Measurements from ENCODE around the gene IPO5.

DNA sequence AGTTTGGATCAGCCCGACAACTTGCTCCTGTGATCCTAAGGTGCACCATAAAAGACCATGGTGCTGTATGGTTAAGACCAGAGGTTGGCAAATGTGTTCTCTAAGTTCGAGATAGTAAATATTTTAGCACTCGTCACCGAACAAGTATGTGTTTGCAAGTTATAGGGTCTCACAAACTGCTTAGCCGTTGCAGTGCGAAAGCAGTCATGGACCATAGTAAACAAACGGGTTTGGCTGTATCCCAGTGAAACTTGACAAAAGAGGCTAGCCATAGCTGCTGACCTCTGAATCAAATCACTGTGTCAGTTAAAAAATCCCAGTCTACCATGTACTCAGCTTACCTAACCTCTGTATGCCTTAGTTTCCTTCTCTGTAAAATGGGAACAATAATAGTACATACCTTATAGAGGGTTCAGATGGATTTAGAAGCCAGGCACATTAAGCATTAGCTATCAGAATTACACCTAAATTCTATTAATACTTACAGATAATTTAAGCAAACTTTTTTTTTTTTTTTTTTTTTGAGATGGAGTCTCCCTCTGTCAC lies 72.1 kb downstream of the IPO5 start:
- TF ChIP-seq, protein P1, sequence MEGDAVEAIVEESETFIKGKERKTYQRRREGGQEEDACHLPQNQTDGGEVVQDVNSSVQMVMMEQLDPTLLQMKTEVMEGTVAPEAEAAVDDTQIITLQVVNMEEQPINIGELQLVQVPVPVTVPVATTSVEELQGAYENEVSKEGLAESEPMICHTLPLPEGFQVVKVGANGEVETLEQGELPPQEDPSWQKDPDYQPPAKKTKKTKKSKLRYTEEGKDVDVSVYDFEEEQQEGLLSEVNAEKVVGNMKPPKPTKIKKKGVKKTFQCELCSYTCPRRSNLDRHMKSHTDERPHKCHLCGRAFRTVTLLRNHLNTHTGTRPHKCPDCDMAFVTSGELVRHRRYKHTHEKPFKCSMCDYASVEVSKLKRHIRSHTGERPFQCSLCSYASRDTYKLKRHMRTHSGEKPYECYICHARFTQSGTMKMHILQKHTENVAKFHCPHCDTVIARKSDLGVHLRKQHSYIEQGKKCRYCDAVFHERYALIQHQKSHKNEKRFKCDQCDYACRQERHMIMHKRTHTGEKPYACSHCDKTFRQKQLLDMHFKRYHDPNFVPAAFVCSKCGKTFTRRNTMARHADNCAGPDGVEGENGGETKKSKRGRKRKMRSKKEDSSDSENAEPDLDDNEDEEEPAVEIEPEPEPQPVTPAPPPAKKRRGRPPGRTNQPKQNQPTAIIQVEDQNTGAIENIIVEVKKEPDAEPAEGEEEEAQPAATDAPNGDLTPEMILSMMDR (IDR thresholded peaks at IDR 0.05): no peak
- no peak for TF ChIP-seq POLR2A (IDR thresholded peaks at IDR 0.05)
